Chondrocyte (in vitro differentiated cells): ENCODE results near the gene IGSF21. TPM values are rescaled to one million over a fixed set of nuclear protein-coding genes. Genes with fewer than 3 reads are reported as not detected.

Source experiments
- DNase-seq: peaks from one replicate; pipeline ENCODE4 v3.0.0; 2021; ENCODE audit warnings: mixed read lengths, low spot score
- H3K27ac Mint-ChIP-seq: one replicate; pipeline ENCODE4 v1.8.0; 2021; ENCODE audit warnings: mild to moderate bottlenecking, moderate library complexity, mixed read lengths; ENCODE audit not compliant: unreplicated experiment
- H3K27me3 Mint-ChIP-seq: 2 replicates; pipeline ENCODE4 v1.8.0; 2021; ENCODE audit warnings: low read depth, mixed read lengths
- H3K36me3 Mint-ChIP-seq: 2 replicates; pipeline ENCODE4 v1.8.0; 2021; ENCODE audit warnings: low read depth, mixed read lengths
- H3K4me1 Mint-ChIP-seq: 2 replicates; pipeline ENCODE4 v1.8.0; 2021; ENCODE audit warnings: low read depth, mild to moderate bottlenecking, mixed read lengths
- H3K4me3 Mint-ChIP-seq: one replicate; pipeline ENCODE4 v1.8.0; 2021; ENCODE audit warnings: mild to moderate bottlenecking, moderate library complexity, mixed read lengths; ENCODE audit not compliant: unreplicated experiment
- H3K9me3 Mint-ChIP-seq: 2 replicates; pipeline ENCODE4 v1.8.0; 2021; ENCODE audit warnings: low read depth, mixed read lengths
- CTCF ChIP-seq: fragments of 200-600 bp; sonication (generic); IDR thresholded peaks from 2 replicates; pipeline ENCODE4 v1.5.0; 2021; ENCODE audit warnings: antibody characterized with exemption, mild to moderate bottlenecking, moderate library complexity
- total RNA-seq: library from RNA; stranded (reverse); gene quantifications from 3 replicates; pipeline ENCODE4 v1.2.1, GENCODE V29; 2021

IGSF21 gene
- total RNA-seq, 1 donor from 2014 or later, result not detected

GRCh38 chr1:18340158-18340764, 232.7 kb downstream of the IGSF21 start:
- DNase-seq, result no peak
- Mint-ChIP-seq H3K4me3 (no peak overlapping the region), H3K27ac (no peak overlapping the region), H3K36me3 (no peaks in the 10 kb centered on the region), H3K27me3 (peaks cover 2% of the 10 kb centered on the region), H3K4me1 (no peaks in the 10 kb centered on the region), H3K9me3 (no peaks in the 10 kb centered on the region)
- TF ChIP-seq CTCF, result no peak

GRCh38 chr1:18340787-18341186, 233.2 kb downstream of the IGSF21 start:
- no peak for DNase-seq
- H3K4me3 Mint-ChIP-seq, result no peak overlapping the region
- H3K27me3 Mint-ChIP-seq, result peaks cover 2% of the 10 kb centered on the region
- no peaks in the 10 kb centered on the region for H3K9me3 Mint-ChIP-seq
- TF ChIP-seq CTCF, result no peak
- H3K4me1 Mint-ChIP-seq, result no peaks in the 10 kb centered on the region
- H3K36me3 Mint-ChIP-seq, result no peaks in the 10 kb centered on the region
- no peak overlapping the region for H3K27ac Mint-ChIP-seq

- Mint-ChIP-seq H3K4me1 (no peaks in the 10 kb centered on the region), H3K27ac (no peak overlapping the region), H3K36me3 (no peaks in the 10 kb centered on the region), H3K9me3 (no peaks in the 10 kb centered on the region), H3K4me3 (no peak overlapping the region), H3K27me3 (peaks cover 2% of the 10 kb centered on the region)
- no peak for DNase-seq
- TF ChIP-seq CTCF, result no peak
Observed at GRCh38 chr1:18341291-18342069, 233.9 kb downstream of the IGSF21 start.

GRCh38 chr1:18342744-18343143, 235.1 kb downstream of the IGSF21 start:
- H3K9me3 Mint-ChIP-seq, result no peaks in the 10 kb centered on the region
- peaks cover 2% of the 10 kb centered on the region for H3K27me3 Mint-ChIP-seq
- H3K27ac Mint-ChIP-seq, result no peak overlapping the region
- H3K4me1 Mint-ChIP-seq, result no peaks in the 10 kb centered on the region
- H3K36me3 Mint-ChIP-seq, result no peaks in the 10 kb centered on the region
- DNase-seq, result no peak
- H3K4me3 Mint-ChIP-seq, result no peak overlapping the region
- TF ChIP-seq CTCF, result no peak

- Mint-ChIP-seq H3K9me3 (no peaks in the 10 kb centered on the region), H3K4me1 (no peaks in the 10 kb centered on the region), H3K27me3 (peaks cover 3% of the 10 kb centered on the region), H3K36me3 (no peaks in the 10 kb centered on the region), H3K4me3 (no peak overlapping the region), H3K27ac (no peak overlapping the region)
- no peak for DNase-seq
- no peak for TF ChIP-seq CTCF
Observed at GRCh38 chr1:18343581-18343980, 236.0 kb downstream of the IGSF21 start.
